ENCODE measurements around the gene CNTN4.

CNTN4 gene

GRCh38 chr3:3071136-3071535, 972.5 kb downstream of the CNTN4 start:
- DNase-seq (ENCODE audit: low read depth in 1 of 2, low spot score in 1 of 2): no peak
- H3K27me3 ChIP-seq (ENCODE audit: insufficient read depth, poor library complexity, severe bottlenecking): no peaks in the 10 kb centered on the region
- no peak overlapping the region for H3K4me3 ChIP-seq (replicated peaks; ENCODE audit: insufficient read depth, low read length)
- TF ChIP-seq POLR2AphosphoS5 (IDR thresholded peaks at IDR 0.05; ENCODE audit: low read depth): no peak
- TF ChIP-seq SPI1 (IDR thresholded peaks at IDR 0.05; ENCODE audit: borderline replicate concordance, low read depth): no peak
- no peak for TF ChIP-seq GABPA (IDR thresholded peaks at IDR 0.05; ENCODE audit: low read depth)
- no peak for TF ChIP-seq REST (IDR thresholded peaks at IDR 0.05; ENCODE audit: insufficient replicate concordance, low read depth)
- no peak for TF ChIP-seq CTCF (IDR thresholded peaks at IDR 0.05; ENCODE audit: insufficient read depth, low read length)
- H3K27ac ChIP-seq (replicated peaks): no peak overlapping the region

- DNase-seq (ENCODE audit: low read depth in 1 of 2, low spot score in 1 of 2): no peak
- TF ChIP-seq SPI1 (IDR thresholded peaks at IDR 0.05; ENCODE audit: borderline replicate concordance, low read depth) (no peak), GABPA (IDR thresholded peaks at IDR 0.05; ENCODE audit: low read depth) (no peak), REST (IDR thresholded peaks at IDR 0.05; ENCODE audit: insufficient replicate concordance, low read depth) (no peak), POLR2AphosphoS5 (IDR thresholded peaks at IDR 0.05; ENCODE audit: low read depth) (no peak), CTCF (IDR thresholded peaks at IDR 0.05; ENCODE audit: insufficient read depth, low read length) (no peak)
- no peak overlapping the region for H3K27ac ChIP-seq (replicated peaks)
- H3K4me3 ChIP-seq (replicated peaks; ENCODE audit: insufficient read depth, low read length): no peak overlapping the region
- no peaks in the 10 kb centered on the region for H3K27me3 ChIP-seq (ENCODE audit: insufficient read depth, poor library complexity, severe bottlenecking)
Measured at GRCh38 chr3:3074551-3075257, 976.0 kb downstream of the CNTN4 start.

- H3K27me3 ChIP-seq (ENCODE audit: insufficient read depth, poor library complexity, severe bottlenecking): no peaks in the 10 kb centered on the region
- no peak overlapping the region for H3K4me3 ChIP-seq (replicated peaks; ENCODE audit: insufficient read depth, low read length)
- TF ChIP-seq GABPA (IDR thresholded peaks at IDR 0.05; ENCODE audit: low read depth): no peak
- TF ChIP-seq POLR2AphosphoS5 (IDR thresholded peaks at IDR 0.05; ENCODE audit: low read depth): no peak
- TF ChIP-seq SPI1 (IDR thresholded peaks at IDR 0.05; ENCODE audit: borderline replicate concordance, low read depth): no peak
- TF ChIP-seq CTCF (IDR thresholded peaks at IDR 0.05; ENCODE audit: insufficient read depth, low read length): no peak
- no peak for TF ChIP-seq REST (IDR thresholded peaks at IDR 0.05; ENCODE audit: insufficient replicate concordance, low read depth)
- no peak overlapping the region for H3K27ac ChIP-seq (replicated peaks)
- DNase-seq (ENCODE audit: low read depth in 1 of 2, low spot score in 1 of 2): no peak
Measured at GRCh38 chr3:3080309-3080708, 981.6 kb downstream of the CNTN4 start.
